Motor neuron (in vitro differentiated cells): ENCODE results near the gene C12orf76. TPM values are rescaled to one million over a fixed set of nuclear protein-coding genes. Genes with fewer than 3 reads are reported as not detected.
"Not testable (repeated sequence)": the region's sequence is repeated elsewhere in the genome, so short reads cannot be mapped to it uniquely, and the experiment has no call there.

ENCODE experiments used
- ATAC-seq, 8 experiments: fragments of 200-7000 bp; cut with Tn5 transposase; replicated peaks in 6 of 8; 2 replicates each; pipeline ENCODE4 v1.8.0; 2021; ENCODE audit warnings: mild to moderate bottlenecking in 8 of 8, moderate library complexity in 8 of 8
- H3K27ac ChIP-seq, 2 donors: fragments of 250-450 bp; sonication (Bioruptor Pico); 2 replicates each; pipeline ENCODE4 v1.9.0; 2021; ENCODE audit warnings: antibody characterized with exemption in 2 of 2, mild to moderate bottlenecking in 2 of 2, moderate library complexity in 1 of 2
- H3K4me1 ChIP-seq, 2 donors: fragments of 250-450 bp; sonication (Bioruptor Pico); replicated peaks in 1 of 2; 2 replicates each; pipeline ENCODE4 v1.6.1; 2021; ENCODE audit warnings: antibody characterized with exemption in 2 of 2, mild to moderate bottlenecking in 2 of 2, moderate library complexity in 1 of 2
- H3K4me3 ChIP-seq, 5 donors: fragments of 250-450 bp; sonication (Bioruptor Pico); 2 replicates each; pipeline ENCODE4 v1.9.0; 2021; ENCODE audit warnings: antibody characterized with exemption in 5 of 5, mild to moderate bottlenecking in 5 of 5, moderate library complexity in 4 of 5
- WGBS, 10 experiments: fragments of 450-650 bp; shearing (Covaris generic); methylation state at CpG; one replicate each; pipeline ENCODE4 v1.0.0; 2022; 5-methylcytosine and 5-hydroxymethylcytosine counted together
- in situ Hi-C, 9 experiments: fragments of 400-800 bp; cut with MboI; loops; one replicate each; pipeline ENCODE4 v1.15.0; 2021; ENCODE audit warnings: low sequenced_read_pairs in 9 of 9, low pct_unique_long_range_greater_than_20kb in 2 of 9; ENCODE audit not compliant: unreplicated experiment in 9 of 9
- total RNA-seq, 8 experiments: library from RNA; unstranded; fragments of 300-600 nt; gene quantifications; 2 replicates each; pipeline versions ENCODE4 v1.2.3 to v1.2.4, GENCODE V29; 2022

The C12orf76 gene
- total RNA-seq, 8 experiments from 2014 or later: 14.3 to 78.8 (median 43.8) TPM

DNA sequence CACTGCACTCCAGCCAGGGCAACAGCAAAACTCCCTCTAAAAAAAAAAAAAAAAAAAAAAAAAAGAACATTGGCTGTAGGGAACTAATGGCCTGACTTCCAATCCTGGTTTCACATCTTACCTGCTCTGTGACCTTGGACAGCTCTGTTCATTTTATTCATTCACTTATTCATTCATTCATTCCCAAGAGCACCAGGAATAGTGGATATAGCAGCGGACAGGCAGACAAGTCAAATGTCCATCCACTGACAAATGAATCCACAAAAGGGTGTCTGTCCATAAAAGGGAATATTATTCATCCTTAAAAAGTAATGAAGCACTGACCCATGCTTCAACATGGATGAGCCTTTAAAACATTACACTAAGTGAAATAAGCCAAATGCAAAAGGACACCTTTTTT is 27.6 kb upstream of the C12orf76 start:
- H3K4me1 ChIP-seq: peaks cover 6 to 13% of the 10 kb centered on the region in 2 donors
- WGBS, 10 experiments: 55 to 100% (median 85%) methylated on average over 1 of the region's 1 CpG; no CpG with 5 or more reads in 5 of the 10 experiments
- no peak for ATAC-seq
- in situ Hi-C loops: loop anchor here in 2 of 9 experiments (25.0 kb wide), 1 partner anchor 361 kb away; no protein-coding TSS in a partner anchor
- H3K4me3 ChIP-seq: no peak overlapping the region
- H3K27ac ChIP-seq: no peak overlapping the region

DNA sequence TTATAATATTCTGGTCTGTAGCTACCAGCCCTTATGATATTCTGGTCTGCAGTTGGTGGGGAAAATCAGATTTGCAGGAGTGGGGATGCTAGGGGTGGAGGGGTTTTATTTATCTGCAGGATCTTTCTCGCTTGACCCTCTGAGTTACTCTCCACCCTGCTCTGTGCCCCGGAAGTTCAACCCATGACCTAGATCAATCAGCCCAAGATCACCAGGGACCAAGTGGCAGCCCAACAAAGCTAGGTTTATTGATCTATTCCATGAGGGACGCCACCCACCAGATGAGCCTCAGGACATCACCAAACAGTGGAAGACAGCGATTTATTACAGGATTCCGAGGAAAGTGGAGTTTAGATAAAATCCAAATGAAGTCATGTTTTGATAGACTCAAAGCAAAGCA is 25.8 kb upstream of the C12orf76 start:
- no peak for ATAC-seq
- H3K4me3 ChIP-seq: no peak overlapping the region
- H3K27ac ChIP-seq: peak overlapping the region in 1 of 2 donors; percentile 32
- peaks cover 6 to 13% of the 10 kb centered on the region in 2 donors for H3K4me1 ChIP-seq
- WGBS, 10 experiments: 53 to 100% (median 67%) methylated on average over 1 to 4 of the region's 5 CpGs; no CpG with 5 or more reads in 1 of the 10 experiments
- in situ Hi-C loops: no loop called here

DNA sequence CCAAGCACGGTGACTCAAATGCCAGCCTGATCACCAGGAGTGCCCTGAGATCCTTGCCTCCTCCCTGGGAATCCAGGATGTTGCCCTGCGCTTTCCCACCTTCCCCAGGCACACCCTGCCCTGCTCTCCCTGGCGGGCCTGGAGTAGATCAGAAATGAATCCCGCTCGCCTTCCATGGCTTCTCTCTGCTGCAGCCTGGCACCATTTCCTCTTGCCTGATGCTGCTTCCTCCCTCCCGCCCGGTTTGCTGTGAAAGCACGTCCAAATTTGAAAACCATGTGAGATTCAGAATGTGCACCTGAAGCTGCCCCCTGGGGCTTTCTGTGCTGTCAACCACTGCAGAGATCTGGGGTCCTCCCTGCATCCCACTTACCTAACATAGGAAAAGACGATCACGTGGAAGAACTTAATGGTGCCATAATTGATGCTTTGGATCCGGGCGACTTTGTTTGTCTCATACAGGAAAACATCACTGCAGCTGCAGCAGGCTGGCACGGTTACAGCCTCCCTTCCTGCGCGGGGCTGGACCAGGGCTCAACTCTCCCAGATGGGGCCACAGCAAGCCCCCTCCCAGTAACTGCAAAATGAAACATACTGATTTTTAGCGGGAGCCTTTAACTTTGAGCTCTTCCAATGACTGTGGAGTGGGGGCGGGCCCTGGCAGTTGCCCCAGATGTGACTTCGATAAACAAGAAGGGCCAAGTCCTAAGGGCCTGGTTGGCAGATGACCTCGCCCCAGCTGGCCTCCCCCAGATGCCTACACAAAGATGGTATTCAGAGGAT is 24.9 kb upstream of the C12orf76 start:
- no peak overlapping the region for H3K4me3 ChIP-seq
- no peak overlapping the region for H3K27ac ChIP-seq
- 0 to 86% (median 41%) methylated on average over 1 to 9 of the region's 19 CpGs; no CpG with 5 or more reads in 2 of the 10 experiments for WGBS, 10 experiments
- ATAC-seq: peak in 3 of 8 experiments; percentile 34 to 59 (median 39)
- in situ Hi-C loops: no loop called here
- H3K4me1 ChIP-seq: peaks cover 6 to 13% of the 10 kb centered on the region in 2 donors

DNA sequence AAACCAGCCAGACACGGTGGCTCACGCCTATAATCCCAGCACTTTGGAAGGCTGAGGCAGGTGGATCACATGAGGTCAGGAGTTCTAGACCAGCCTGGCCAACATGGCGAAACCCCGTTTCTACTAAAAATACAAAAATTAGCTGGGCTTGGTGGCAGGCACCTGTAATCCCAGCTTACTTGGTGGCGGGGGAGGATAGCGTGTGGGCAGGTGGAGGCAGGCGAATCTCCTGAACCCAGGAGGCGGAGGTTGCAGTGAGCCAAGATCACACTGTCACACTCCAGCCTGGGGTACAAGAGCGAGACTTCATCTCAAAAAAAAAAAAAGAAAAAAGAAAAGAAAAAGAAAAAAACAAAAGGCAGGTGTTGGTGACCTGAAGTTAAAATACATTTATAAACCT is 24.3 kb upstream of the C12orf76 start:
- 40 to 100% (median 89%) methylated on average over 3 to 9 of the region's 9 CpGs for WGBS, 10 experiments
- H3K27ac ChIP-seq, ATAC-seq, H3K4me3 ChIP-seq, in situ Hi-C loops: not testable (repeated sequence)
- peaks cover 6 to 13% of the 10 kb centered on the region in 2 donors for H3K4me1 ChIP-seq

DNA sequence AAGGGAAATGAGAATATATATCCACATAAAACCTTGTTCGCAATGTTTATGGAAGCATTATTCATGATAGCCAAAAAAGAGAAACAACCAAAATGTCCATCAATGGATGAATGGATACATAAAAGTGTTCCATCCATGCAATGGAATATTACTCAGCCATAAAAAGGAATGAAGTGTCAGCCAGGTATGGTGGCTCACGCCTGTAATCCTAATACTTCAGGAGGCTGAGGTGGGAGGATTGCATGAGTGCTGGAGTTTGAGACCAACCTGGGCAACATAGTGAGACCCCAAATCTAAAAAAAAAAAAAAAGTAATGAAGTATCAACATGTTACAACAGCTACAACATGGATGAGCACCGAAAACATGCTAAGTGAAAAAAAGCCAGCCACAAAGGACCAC is 23.6 kb upstream of the C12orf76 start:
- in situ Hi-C loops: no loop called here
- no peak for ATAC-seq
- Histone ChIP-seq H3K4me1 (peaks cover 6 to 13% of the 10 kb centered on the region in 2 donors), H3K27ac (no peak overlapping the region), H3K4me3 (no peak overlapping the region)
- WGBS, 10 experiments: 78 to 100% (median 98%) methylated on average over 1 to 3 of the region's 3 CpGs

DNA sequence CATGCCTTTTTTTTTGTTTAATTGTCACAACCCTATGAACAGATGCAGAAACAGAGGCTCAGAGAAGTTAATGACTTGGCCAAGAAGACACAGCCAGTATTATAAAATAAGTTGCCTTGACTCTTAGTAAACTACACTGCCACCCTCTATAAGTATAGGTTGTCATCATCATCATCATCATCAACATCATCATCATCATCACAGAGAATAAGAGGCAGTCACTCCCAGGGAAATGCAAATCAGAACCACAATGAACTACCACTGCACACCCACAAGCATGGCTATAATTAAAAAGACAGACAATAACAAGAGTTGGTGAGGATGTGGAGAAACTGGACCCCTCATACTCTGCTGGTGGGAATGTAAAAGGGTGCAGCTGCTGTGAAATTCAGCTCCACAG is 23.2 kb upstream of the C12orf76 start:
- Histone ChIP-seq H3K27ac (no peak overlapping the region), H3K4me1 (peaks cover 6 to 13% of the 10 kb centered on the region in 2 donors), H3K4me3 (no peak overlapping the region)
- ATAC-seq: no peak
- in situ Hi-C loops: no loop called here

DNA sequence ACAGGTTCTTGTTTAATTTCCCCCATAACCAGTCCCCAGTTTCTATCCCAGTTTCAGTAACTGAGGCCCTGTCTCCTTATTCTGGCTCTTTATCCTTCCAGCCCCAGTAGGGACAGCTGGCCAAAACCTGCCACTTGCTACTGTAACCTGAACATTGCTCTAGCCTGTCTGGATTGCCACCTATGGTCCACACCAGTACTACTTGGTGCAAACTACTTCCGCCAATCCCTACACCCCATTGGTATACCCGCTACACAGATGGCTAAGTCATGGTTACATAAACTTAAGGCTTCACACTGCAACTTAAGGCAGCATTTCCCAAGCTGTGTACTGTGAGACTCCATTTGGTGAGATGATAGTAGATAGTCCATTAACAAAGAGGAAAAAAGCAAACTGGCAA is 20.3 kb upstream of the C12orf76 start:
- ATAC-seq: no peak
- H3K4me1 ChIP-seq: peaks cover 0 to 4% of the 10 kb centered on the region in 2 donors
- WGBS, 10 experiments: 83 to 100% (median 100%) methylated on average over 1 to 2 of the region's 2 CpGs; no CpG with 5 or more reads in 4 of the 10 experiments
- no peak overlapping the region for H3K4me3 ChIP-seq
- no peak overlapping the region for H3K27ac ChIP-seq
- in situ Hi-C loops: no loop called here

DNA sequence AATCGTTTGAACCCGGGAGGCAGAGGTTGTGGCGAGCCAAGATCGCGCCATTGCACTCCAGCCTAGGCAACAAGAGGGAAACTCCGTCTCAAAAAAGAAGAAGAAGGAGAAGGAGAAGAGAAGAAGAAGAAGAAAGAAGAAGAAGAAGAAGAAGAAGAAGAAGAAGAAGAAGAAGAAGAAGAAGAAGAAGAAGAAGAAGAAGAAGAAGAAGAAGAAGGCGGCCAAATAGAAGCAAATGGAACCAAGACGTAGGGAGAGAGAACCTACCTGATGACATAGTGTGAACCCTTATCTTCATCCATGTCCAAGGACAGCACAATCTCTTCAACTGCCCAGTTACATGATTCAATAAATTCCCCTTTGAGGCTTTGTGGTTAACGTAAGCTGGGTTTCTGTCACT is 19.8 kb upstream of the C12orf76 start:
- H3K4me1 ChIP-seq, ATAC-seq, H3K4me3 ChIP-seq, H3K27ac ChIP-seq, in situ Hi-C loops: not testable (repeated sequence)
- WGBS, 10 experiments: 75 to 97% (median 93%) methylated on average over 1 to 9 of the region's 9 CpGs

DNA sequence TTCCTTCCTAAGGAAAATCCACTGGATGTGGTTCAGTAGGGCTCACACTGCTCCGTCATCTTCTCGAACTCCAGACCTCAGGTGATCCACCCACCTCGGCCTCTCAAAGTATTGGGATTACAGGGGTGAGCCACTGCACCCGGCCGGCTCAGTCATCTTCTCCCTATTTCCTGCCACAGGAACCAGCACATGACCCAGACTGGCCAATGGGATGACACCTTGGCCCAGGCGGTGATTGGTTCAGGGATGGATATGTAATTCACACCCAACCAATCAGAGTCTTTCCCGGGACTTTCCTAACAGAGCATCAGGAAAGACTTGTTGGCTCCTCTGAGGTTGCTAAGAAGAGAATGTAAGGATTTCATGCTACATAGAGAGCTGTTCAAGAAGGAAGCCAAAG is 19.2 kb upstream of the C12orf76 start:
- Histone ChIP-seq H3K4me3 (no peak overlapping the region), H3K4me1 (no peaks in the 10 kb centered on the region), H3K27ac (no peak overlapping the region)
- 72 to 100% (median 78%) methylated on average over 2 to 5 of the region's 7 CpGs; no CpG with 5 or more reads in 5 of the 10 experiments for WGBS, 10 experiments
- ATAC-seq: no peak
- in situ Hi-C loops: no loop called here

DNA sequence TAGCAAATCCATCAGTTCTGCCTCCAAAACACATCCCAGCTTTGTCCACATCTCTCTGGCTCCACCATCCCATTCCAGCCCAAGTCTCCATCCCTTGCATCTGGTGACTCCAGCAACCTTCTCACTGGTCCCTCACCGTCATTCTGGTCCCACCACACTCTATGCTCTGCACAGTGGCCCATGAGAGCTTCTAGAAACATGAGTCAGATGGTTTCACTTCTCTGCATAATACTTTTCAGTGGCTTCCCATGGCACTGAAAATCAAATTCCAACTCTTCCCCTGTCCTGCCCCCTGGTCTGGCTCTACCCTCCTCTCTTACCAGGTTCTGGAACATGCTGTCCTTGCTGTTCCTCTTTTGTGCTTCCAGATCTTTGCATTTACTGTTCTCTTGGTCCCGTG is 17.2 kb upstream of the C12orf76 start:
- Histone ChIP-seq H3K4me1 (no peaks in the 10 kb centered on the region), H3K27ac (no peak overlapping the region), H3K4me3 (no peak overlapping the region)
- no peak for ATAC-seq
- in situ Hi-C loops: no loop called here
- WGBS, 10 experiments: 57 to 100% (median 81%) methylated on average over 1 to 2 of the region's 2 CpGs; no CpG with 5 or more reads in 2 of the 10 experiments

DNA sequence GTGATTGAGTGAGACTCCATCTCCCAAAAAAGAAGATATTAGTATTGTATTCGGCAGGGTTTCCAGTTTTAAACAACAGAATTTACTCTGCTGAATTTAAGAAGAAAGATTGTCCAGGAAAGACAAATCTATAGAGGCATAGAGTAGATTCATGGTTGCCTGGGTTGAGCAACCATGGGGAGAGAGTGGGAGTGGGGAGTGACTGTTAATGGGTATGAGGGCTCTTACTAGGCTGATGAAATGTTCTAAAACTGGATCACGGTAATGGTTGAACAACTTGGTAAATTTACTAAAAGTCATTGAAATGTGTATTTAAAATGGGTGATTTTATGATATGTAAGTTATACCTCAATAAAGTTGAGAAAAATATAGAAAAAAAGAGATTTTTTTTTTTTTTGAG is 13.9 kb upstream of the C12orf76 start:
- no peaks in the 10 kb centered on the region for H3K4me1 ChIP-seq
- no peak overlapping the region for H3K4me3 ChIP-seq
- no peak for ATAC-seq
- no peak overlapping the region for H3K27ac ChIP-seq
- in situ Hi-C loops: no loop called here
- WGBS, 10 experiments: 83 to 100% (median 91%) methylated on average over 1 to 2 of the region's 2 CpGs; no CpG with 5 or more reads in 4 of the 10 experiments

DNA sequence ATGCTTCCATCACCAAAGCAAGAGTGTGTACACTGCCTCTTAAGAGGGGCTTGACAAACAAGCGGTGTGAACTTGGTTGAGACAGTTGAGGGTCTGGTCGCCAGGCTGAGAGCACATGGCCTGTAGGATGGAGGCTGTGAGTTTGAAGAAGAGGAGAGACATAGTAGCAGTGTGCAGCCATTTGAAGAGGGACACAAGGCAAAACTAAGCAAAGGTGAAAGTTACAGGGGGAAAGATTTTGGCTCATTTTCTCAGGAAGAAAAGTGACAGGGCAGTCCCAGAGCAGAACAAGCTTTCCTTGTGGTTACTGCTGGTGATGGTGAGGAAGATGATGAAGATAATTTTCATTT is 11.3 kb upstream of the C12orf76 start:
- Histone ChIP-seq H3K4me1 (no peaks in the 10 kb centered on the region), H3K27ac (no peak overlapping the region), H3K4me3 (no peak overlapping the region)
- no peak for ATAC-seq
- in situ Hi-C loops: no loop called here
- 75 to 100% (median 87%) methylated on average over 1 to 2 of the region's 2 CpGs; no CpG with 5 or more reads in 5 of the 10 experiments for WGBS, 10 experiments

DNA sequence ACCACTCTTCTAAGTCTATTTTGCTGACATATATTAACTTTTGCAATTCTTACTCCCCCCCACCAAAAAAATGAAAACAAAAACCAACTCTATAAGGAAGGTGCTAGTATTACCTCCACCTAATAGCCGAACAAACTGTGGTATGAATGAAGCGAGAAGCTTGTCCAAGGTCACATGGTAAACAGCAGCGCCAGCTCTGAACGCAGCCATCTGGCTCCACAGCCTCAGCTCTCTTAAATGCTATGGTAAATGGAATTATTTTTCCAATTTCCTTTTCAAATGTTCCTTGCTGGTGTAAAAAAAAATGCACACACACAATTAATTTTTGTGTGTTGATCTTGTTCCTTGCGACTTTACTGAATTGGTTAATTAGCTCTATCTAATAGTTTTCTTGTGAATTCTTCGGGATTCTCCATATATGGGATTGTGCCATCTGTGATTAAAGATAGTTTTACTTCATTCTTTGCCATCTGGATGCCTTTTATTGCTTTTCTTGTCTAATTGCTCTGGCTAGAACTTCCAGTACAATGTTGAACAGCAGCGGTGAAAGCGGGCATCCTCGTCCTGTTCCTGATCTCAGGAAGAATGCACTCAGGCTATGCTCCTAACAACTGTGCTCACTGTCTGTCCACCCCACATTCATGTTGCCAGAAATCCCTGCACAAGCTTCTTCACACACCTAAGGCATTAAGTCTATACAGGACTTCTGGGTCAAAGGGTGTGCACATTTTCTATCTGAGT is 10.7 kb upstream of the C12orf76 start:
- no peak overlapping the region for H3K27ac ChIP-seq
- no peak overlapping the region for H3K4me3 ChIP-seq
- no peaks in the 10 kb centered on the region for H3K4me1 ChIP-seq
- 51 to 95% (median 91%) methylated on average over 4 to 9 of the region's 9 CpGs; no CpG with 5 or more reads in 1 of the 10 experiments for WGBS, 10 experiments
- ATAC-seq: no peak
- in situ Hi-C loops: no loop called here
